ENCODE measurements around the gene SYK.

DNA sequence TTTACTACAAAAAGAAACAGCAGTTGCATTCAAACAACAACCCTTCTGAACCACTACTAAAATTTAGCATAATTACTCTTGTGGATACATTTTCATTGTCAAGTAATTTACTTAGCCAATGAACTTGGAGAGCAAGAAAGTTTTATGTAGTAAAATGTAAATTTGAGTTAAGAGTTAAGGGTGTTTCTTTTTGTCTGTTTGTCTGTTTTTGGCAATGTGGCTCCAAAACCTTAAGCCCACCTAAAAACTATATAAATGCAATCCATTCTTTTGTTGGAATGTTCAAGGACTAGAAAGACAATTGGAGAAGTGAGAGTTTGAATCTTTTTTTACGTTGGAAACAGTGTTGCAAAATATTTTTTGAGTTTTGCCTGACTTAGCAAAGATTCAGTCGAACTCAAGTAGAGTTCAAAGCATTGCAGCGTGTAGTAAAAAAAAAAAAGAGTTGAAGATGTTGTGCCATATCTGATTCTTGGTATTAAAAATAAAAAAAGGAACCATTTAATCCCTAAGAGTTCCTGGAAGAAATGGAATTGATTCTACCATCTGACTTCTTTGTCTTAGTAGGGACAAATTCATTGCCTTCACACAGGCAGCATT is 867 bp downstream of the SYK start:
- TF ChIP-seq, protein P1, sequence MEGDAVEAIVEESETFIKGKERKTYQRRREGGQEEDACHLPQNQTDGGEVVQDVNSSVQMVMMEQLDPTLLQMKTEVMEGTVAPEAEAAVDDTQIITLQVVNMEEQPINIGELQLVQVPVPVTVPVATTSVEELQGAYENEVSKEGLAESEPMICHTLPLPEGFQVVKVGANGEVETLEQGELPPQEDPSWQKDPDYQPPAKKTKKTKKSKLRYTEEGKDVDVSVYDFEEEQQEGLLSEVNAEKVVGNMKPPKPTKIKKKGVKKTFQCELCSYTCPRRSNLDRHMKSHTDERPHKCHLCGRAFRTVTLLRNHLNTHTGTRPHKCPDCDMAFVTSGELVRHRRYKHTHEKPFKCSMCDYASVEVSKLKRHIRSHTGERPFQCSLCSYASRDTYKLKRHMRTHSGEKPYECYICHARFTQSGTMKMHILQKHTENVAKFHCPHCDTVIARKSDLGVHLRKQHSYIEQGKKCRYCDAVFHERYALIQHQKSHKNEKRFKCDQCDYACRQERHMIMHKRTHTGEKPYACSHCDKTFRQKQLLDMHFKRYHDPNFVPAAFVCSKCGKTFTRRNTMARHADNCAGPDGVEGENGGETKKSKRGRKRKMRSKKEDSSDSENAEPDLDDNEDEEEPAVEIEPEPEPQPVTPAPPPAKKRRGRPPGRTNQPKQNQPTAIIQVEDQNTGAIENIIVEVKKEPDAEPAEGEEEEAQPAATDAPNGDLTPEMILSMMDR (conservative IDR thresholded peaks at IDR 0.05 in 1 of 2, IDR thresholded peaks at IDR 0.05 in 1 of 2; ENCODE audit: low read depth in 1 of 2, low read length in 2 of 2) = no peak
- no peak for TF ChIP-seq EZH2 (IDR thresholded peaks at IDR 0.05; ENCODE audit: low read length, missing control alignments)
